NCI-H446 (cell line): ENCODE results near the gene SDHAF3.
"Not testable (repeated sequence)": the region's sequence is repeated elsewhere in the genome, so short reads cannot be mapped to it uniquely, and the experiment has no call there.

Experiments
- DNase-seq, 2 experiments: peaks; one replicate each; lab custom pipeline; 2025; lab: John Stamatoyannopoulos, UW

Gene SDHAF3

DNA sequence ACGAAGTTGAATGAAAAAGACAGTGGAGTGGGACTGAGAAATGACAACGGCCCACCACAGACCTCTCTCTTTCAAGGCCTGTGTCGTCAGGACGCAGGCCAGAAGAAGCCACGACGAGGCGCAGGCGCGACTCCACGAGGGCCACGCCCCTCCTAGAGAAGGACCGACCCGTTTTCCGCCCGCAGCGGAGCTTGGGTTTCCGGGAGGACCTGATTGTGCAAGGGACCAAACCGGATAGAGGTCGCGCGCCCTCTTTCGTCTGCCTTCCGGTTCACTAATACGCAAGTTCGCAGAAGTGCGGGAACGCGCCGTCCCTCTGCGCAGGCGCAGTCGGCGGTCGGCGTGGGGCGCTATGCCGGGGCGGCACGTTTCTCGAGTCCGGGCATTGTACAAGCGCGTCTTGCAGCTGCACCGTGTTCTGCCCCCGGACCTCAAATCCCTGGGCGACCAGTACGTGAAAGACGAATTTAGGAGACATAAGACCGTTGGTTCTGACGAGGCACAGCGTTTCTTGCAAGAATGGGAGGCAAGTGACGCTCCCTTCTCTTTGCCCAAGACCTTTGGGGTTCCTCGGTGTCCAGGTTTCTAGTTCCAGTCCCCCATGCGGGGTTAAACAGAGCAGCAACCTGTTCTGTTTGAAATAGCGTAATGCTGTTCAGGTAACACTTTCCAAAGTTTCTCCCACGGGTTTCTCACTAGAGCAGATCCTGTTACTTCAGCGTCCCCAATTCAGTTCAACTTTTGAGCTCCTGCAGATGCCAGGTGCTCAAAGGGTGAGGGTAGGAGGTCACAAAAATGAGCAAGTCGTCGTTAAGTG is at the start of gene SDHAF3:
SDHAF3 (plus strand) TSS at position 327 of the 817 bp plus-strand sequence; CDS start at position 353, 26 bp downstream.
- peak; percentile 92 to 97 for DNase-seq

DNA sequence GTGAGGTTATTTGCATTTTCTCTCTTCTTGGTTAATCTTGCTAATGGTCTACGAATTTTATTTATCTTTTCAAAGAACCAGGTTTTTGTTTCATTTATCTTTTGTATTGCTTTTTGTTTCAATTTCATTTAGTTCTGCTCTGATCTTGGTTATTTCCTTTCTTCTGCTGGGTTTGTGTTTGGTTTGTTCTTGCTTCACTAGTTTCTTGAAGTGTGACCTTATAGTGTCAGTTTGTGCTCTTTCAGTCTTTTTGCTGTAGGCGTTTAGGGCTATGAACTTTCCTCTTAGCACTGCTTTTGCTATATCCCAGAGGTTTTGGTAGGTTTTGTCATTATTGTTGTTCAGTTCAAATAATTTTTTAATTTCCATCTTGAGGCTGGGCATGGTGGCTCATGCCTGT is 45.5 kb upstream of the SDHAF3 start:
- not testable (repeated sequence) for DNase-seq

DNA sequence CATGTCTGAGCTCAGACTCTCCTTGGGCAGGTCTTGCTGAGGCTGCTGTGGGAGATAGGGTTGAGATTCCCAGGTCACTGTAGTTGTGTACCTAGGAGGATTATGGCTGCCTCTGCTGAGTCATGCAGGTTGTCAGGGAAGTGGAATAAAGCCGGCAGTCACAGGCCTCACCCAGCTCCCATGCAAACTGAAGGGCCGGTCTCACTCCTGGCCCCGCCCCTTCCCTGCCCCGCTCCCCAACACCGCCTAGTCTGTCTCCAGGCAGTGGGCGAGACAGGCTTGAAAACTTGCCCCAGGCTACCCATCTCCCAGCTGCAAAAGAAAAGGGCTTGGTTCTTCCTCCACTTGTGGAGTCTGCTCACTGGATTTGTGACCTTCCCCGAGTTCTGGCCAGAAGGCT is 41.6 kb upstream of the SDHAF3 start:
- no peak for DNase-seq

GRCh38 chr7:97078023-97078969 is 39.2 kb upstream of the SDHAF3 start:
- no peak for DNase-seq

DNA sequence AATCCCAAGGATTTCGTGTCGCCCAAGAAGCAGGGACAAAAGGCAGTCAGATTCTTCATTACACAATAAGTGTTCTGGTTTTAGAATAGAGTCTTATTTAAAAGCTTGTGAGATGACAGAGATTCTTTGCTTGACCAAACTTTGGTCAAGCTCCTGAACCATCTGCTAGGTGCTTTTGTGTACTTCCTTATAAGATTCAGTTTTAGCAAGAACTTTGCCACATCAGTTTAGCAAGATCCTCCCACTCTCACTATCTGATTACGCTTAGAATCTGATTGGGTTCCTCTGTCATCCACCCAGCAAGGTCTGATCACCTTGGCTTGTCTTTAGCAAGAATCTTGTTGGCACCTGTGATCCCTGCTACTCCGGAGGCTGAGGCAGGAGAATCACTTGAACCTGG is 38.2 kb upstream of the SDHAF3 start:
- no peak for DNase-seq

DNA sequence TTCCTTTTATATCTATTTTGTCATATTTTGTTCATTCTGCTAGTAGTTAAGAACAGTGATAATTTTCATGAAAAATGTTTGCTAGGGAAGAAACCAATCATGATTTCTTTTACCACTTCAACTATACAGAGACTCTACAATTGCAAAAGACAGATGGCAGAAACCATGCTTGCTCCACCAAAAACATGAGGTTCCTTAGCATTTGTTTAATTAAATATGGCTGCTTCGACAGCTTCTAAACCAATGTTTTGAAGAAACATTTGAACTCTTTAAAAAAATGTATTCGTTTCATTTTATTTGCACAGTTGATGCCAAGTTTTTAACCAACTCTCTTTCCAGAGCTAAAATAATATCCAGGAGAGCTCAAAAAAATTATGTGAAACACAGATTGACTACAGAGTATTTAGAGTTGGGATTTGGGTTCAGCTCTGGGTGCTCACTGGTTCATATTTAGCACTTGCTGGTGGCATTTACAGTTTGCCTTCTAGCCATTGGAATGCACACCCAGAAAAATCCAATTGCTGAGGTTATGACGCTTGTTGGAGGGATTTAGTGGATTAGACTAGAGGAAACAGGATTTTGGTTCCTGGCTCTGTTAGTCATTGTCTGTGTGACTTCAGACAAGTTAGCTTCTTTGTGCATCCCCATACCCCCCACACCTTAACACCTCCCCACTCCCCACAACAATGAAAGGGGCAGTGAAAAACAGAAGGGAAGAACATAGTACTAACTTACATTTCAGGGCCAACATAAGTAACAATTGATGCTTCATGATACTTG is 35.8 kb upstream of the SDHAF3 start:
- DNase-seq = no peak

GRCh38 chr7:97088364-97088763 is 29.1 kb upstream of the SDHAF3 start:
- no peak for DNase-seq

- no peak for DNase-seq
Observed at GRCh38 chr7:97089771-97090170, 27.7 kb upstream of the SDHAF3 start.

DNA sequence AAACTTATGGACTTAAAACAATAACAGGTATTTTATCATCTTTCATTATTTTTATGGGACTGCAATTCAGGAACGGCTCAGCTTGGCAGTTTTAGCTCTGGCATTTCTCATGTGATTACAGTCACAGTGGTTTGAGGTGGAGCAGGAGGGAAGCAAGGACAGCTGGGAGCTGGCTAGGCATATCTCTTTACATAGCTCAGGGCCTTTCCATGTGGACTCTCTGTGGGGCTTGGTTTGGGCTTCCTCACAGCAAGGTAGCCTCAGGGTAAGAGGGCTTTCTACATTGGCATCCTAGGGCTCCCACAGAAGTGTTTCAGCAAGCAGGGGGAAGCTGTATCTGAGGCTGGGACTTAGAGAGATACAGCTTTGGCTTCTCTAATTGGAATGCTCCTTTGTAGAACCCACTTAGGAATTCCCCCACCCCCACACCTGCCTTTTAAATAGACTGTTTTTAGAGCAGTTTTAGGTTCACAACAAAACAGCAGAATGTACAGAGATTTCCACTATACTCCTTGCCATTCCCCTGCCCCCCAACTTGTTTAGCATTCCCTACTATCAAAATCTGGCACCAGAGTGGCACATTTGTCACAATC is 26.6 kb upstream of the SDHAF3 start:
- no peak for DNase-seq

GRCh38 chr7:97094284-97094930 is 23.1 kb upstream of the SDHAF3 start:
- DNase-seq = no peak

GRCh38 chr7:97096037-97096436 is 21.5 kb upstream of the SDHAF3 start:
- DNase-seq = no peak

GRCh38 chr7:97096661-97097060 is 20.8 kb upstream of the SDHAF3 start:
- DNase-seq = no peak

DNA sequence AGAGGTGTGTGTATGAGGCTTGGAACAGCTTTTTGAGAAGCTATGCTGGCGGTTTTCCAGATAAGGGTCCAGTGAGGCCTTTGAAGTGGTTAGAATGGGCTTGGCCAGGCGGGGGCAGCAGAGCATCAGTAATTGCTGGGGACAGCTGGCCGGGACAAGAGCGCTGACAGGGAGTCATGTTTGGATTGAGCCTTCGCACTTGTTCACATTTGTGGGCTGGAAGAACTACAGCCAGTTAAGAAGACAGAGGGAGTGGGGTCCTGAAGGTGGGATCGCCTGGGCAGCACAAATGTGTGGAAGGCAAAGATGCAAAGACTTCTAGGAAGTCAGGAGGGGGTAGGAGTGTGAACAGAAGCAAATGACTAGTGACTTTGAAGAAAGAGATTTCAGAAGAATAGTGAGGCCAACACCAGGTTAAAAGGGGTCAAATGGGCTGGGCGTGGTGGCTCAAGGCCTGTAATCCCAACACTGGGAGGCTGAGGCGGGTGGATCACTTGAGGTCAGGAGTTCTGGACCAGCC is 12.7 kb upstream of the SDHAF3 start:
- peak; percentile 22 to 70 for DNase-seq

DNA sequence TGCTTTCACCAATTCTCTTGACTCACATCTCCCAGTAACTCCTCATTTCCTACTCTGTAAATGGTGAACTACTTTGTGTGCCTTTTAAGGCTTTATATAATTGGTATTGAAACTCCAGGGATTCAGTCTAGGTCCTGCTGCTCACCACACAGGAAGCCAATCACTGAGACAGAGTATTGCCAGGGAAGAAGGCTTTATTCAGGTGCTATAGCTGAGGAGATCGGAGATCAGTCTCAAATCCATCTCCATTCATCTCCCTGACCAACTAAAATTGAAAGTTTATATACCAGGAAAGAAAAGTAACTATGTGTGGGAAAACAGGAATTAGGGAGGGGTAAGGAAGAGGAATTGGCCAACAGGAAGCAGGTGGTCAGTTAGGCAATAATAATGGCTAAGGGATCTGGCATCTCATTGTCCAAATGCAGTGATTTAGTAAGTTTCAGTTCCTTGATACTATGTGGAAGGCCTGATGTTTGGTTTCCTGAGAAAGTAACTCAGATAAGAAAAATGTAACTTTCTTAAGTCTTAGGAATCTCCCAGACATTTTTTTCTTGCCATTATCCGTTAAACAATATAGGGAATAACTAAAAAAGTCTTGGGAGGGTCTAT is 10.2 kb upstream of the SDHAF3 start:
- DNase-seq = no peak

GRCh38 chr7:97116308-97116707 is 1.2 kb upstream of the SDHAF3 start:
- DNase-seq = no peak

GRCh38 chr7:97117035-97117371 is 495 bp upstream of the SDHAF3 start:
- no peak for DNase-seq

GRCh38 chr7:97118306-97118917 is 914 bp downstream of the SDHAF3 start:
- DNase-seq = no peak

GRCh38 chr7:97119747-97120146 is 2.2 kb downstream of the SDHAF3 start:
- DNase-seq = no peak

- DNase-seq = no peak
Observed at GRCh38 chr7:97120713-97121457, 3.4 kb downstream of the SDHAF3 start.
